Measurements from ENCODE around the gene SCYGR6. TPM values are rescaled to one million over a fixed set of nuclear protein-coding genes. Genes with fewer than 3 reads are reported as not detected.

Gene SCYGR6
- total RNA-seq, 3 donors from 2014 or later (not counting 1 experiment from before 2014, with no cell fraction given), result not detected

GRCh38 chr2:227684258-227684657, 40.3 kb downstream of the SCYGR6 start:
- no peaks in the 10 kb centered on the region for H3K36me3 ChIP-seq (ENCODE audit: control insufficient read depth, insufficient read depth, low read length)
- ATAC-seq (no peak), DNase-seq (no peak)
- Mint-ChIP-seq H3K27ac (no peak overlapping the region), H3K4me3 (no peak overlapping the region), H3K4me1 (no peaks in the 10 kb centered on the region), H3K27me3 (ENCODE audit: low read depth in 2 of 2) (peaks cover 0 to 4% of the 10 kb centered on the region in 2 donors), H3K9me3 (no peaks in the 10 kb centered on the region), H3K36me3 (no peaks in the 10 kb centered on the region)
- 85% methylated on average over 5 of the region's 5 CpGs for WGBS (ENCODE audit: insufficient coverage)
- no peak for TF ChIP-seq CTCF (IDR thresholded peaks at IDR 0.05)
- H3K27ac ChIP-seq (ENCODE audit: low read length), result no peak overlapping the region
- H3K4me3 ChIP-seq (ENCODE audit: low read length), result no peak overlapping the region
- intact Hi-C loops (cut with micrococcal nuclease), result no loop called here
- H3K27me3 ChIP-seq (ENCODE audit: control insufficient read depth, insufficient read depth, low read length), result no peaks in the 10 kb centered on the region
- H3K9me3 ChIP-seq (ENCODE audit: control insufficient read depth, insufficient read depth, low read length), result no peaks in the 10 kb centered on the region
- no peaks in the 10 kb centered on the region for H3K4me1 ChIP-seq (ENCODE audit: control insufficient read depth, insufficient read depth, low read length)

GRCh38 chr2:227677928-227678327, 46.6 kb downstream of the SCYGR6 start:
- H3K27ac Mint-ChIP-seq, result no peak overlapping the region
- Histone ChIP-seq H3K4me3 (ENCODE audit: low read length) (no peak overlapping the region), H3K27me3 (ENCODE audit: control insufficient read depth, insufficient read depth, low read length) (no peaks in the 10 kb centered on the region), H3K4me1 (ENCODE audit: control insufficient read depth, insufficient read depth, low read length) (no peaks in the 10 kb centered on the region), H3K36me3 (ENCODE audit: control insufficient read depth, insufficient read depth, low read length) (no peaks in the 10 kb centered on the region), H3K9me3 (ENCODE audit: control insufficient read depth, insufficient read depth, low read length) (no peaks in the 10 kb centered on the region), H3K27ac (ENCODE audit: low read length) (no peak overlapping the region)
- DNase-seq (no peak), ATAC-seq (no peak)
- no peak for TF ChIP-seq CTCF (IDR thresholded peaks at IDR 0.05)
- no peak overlapping the region for H3K4me3 Mint-ChIP-seq
- no peaks in the 10 kb centered on the region for H3K9me3 Mint-ChIP-seq
- no peaks in the 10 kb centered on the region for H3K36me3 Mint-ChIP-seq
- intact Hi-C loops (cut with micrococcal nuclease), result no loop called here
- 100% methylated on average over 1 of the region's 3 CpGs for WGBS (ENCODE audit: insufficient coverage)
- no peaks in the 10 kb centered on the region for H3K4me1 Mint-ChIP-seq
- peaks cover 0 to 3% of the 10 kb centered on the region in 2 donors for H3K27me3 Mint-ChIP-seq (ENCODE audit: low read depth in 2 of 2)

- Histone ChIP-seq H3K4me1 (ENCODE audit: control insufficient read depth, insufficient read depth, low read length) (no peaks in the 10 kb centered on the region), H3K27ac (ENCODE audit: low read length) (no peak overlapping the region), H3K36me3 (ENCODE audit: control insufficient read depth, insufficient read depth, low read length) (no peaks in the 10 kb centered on the region), H3K4me3 (ENCODE audit: low read length) (no peak overlapping the region), H3K9me3 (ENCODE audit: control insufficient read depth, insufficient read depth, low read length) (no peaks in the 10 kb centered on the region), H3K27me3 (ENCODE audit: control insufficient read depth, insufficient read depth, low read length) (no peaks in the 10 kb centered on the region)
- ATAC-seq (no peak), DNase-seq (no peak)
- no peak overlapping the region for H3K4me3 Mint-ChIP-seq
- H3K36me3 Mint-ChIP-seq, result no peaks in the 10 kb centered on the region
- H3K27ac Mint-ChIP-seq, result no peak overlapping the region
- H3K27me3 Mint-ChIP-seq (ENCODE audit: low read depth in 2 of 2), result peaks cover 0 to 3% of the 10 kb centered on the region in 2 donors
- H3K4me1 Mint-ChIP-seq, result no peaks in the 10 kb centered on the region
- TF ChIP-seq CTCF (IDR thresholded peaks at IDR 0.05), result no peak
- H3K9me3 Mint-ChIP-seq, result no peaks in the 10 kb centered on the region
- intact Hi-C loops (cut with micrococcal nuclease), result no loop called here
- WGBS (ENCODE audit: insufficient coverage), result 87% methylated on average over 5 of the region's 5 CpGs
These were observed 50.1 kb downstream of the SCYGR6 start for GRCh38 chr2:227674485-227674884.

Other genes with a start within 250 kb of the SCYGR6 start
- not detected for gene SCYGR2, start 125.9 kb downstream of the SCYGR6 start, total RNA-seq
- gene SCYGR3, start 109.9 kb downstream of the SCYGR6 start, total RNA-seq, result not detected
- gene SCYGR4, start 107.3 kb downstream of the SCYGR6 start, total RNA-seq, result not detected
- not detected for gene SCYGR5, start 58.0 kb downstream of the SCYGR6 start, total RNA-seq
- not detected for gene SLC19A3, start 6.7 kb downstream of the SCYGR6 start, total RNA-seq
- not detected for gene SCYGR7, start 3.6 kb upstream of the SCYGR6 start, total RNA-seq
- gene SCYGR8, start 21.1 kb upstream of the SCYGR6 start, total RNA-seq, result not detected
- gene CCL20, start 89.1 kb upstream of the SCYGR6 start, total RNA-seq, result 1 to 10 TPM in 1 of 3 donors, not detected in 2; 2.0 TPM
- not detected for gene DAW1, start 146.9 kb upstream of the SCYGR6 start, total RNA-seq

Measured in natural killer cell (primary cell).